GM18499 (cell line): ENCODE measurements around the gene MAPKAPK2.

Experiments used
- ATAC-seq: cut with Tn5 transposase; IDR thresholded peaks from one replicate; pipeline ENCODE4 v1.9.1; 2021; ENCODE audit warnings: moderate number of reproducible peaks; ENCODE audit not compliant: insufficient read depth, unreplicated experiment

Gene MAPKAPK2

GRCh38 chr1:206681359-206681758 is 3.3 kb upstream of the MAPKAPK2 start:
- no peak for ATAC-seq

- no peak for ATAC-seq
Observed at GRCh38 chr1:206682111-206682510, 2.6 kb upstream of the MAPKAPK2 start.

DNA sequence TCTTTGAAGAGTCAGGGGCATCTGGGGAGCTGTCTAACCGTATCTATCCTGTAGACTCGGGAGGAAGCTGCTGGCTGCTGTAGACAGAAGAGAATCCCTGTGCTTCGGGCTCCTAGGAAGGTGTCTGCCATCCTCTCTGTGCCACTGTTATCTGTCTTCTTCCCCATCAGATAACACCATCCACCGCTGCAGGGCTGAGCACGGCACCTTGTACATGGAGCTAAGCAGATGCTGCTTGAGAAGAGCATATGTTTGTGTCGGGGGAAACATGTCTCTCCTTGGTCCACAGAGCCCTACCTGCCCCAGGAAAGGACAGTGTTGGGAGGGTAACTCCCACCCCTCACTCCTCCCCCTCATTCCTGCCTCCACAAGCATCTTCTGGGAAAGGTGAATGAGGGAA is 1.4 kb upstream of the MAPKAPK2 start:
- no peak for ATAC-seq

- no peak for ATAC-seq
Observed at GRCh38 chr1:206684003-206684402, 702 bp upstream of the MAPKAPK2 start.

- no peak for ATAC-seq
Observed at GRCh38 chr1:206685334-206685768, 646 bp downstream of the MAPKAPK2 start.

- no peak for ATAC-seq
Observed at GRCh38 chr1:206685769-206686477, 1.2 kb downstream of the MAPKAPK2 start.

GRCh38 chr1:206686478-206687249 is 2.0 kb downstream of the MAPKAPK2 start:
- no peak for ATAC-seq

- no peak for ATAC-seq
Observed at GRCh38 chr1:206687251-206687914, 2.7 kb downstream of the MAPKAPK2 start.

GRCh38 chr1:206687915-206688442 is 3.3 kb downstream of the MAPKAPK2 start:
- no peak for ATAC-seq

- ATAC-seq, result no peak
Observed at GRCh38 chr1:206690516-206690915, 5.8 kb downstream of the MAPKAPK2 start.

DNA sequence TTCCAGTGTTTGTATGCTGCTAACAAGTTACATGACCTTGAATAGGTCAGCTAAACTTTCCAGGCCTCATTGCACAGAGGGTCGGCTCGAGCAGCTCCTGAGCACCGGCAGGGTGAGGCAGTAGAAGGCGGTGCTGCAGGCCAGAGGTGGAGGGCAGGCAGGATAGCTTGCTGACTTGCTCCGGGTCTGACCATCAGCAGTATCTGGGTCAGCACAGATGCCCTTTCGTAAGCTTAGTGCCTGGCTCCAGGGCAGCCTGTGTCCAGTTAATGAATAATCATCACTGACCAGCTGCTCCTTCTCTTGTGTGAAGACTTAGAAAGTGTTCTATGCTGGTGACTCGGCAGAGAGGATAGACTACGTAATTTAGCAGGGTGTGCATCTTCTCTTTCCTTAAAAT is 6.9 kb downstream of the MAPKAPK2 start:
- no peak for ATAC-seq

- no peak for ATAC-seq
Observed at GRCh38 chr1:206693029-206693428, 8.3 kb downstream of the MAPKAPK2 start.

DNA sequence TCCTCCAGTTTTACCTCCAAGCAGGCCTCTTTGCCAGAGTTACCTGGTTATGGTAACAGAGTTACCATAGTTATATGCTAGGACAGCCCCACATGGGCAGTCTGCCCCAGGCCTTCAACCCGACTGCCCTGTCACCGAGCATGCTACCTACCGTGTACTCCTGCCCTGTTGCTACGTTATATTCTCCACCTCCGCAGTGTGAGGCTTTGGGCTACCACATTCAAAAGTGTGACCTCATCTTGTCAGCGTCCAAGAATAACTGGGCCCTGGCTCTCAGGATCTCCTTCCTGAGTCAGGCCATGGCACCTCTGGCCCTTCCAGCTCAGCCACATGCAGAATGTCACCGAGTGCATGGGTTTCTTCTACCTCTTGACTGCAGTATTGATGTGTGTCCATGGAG is 8.9 kb downstream of the MAPKAPK2 start:
- no peak for ATAC-seq

DNA sequence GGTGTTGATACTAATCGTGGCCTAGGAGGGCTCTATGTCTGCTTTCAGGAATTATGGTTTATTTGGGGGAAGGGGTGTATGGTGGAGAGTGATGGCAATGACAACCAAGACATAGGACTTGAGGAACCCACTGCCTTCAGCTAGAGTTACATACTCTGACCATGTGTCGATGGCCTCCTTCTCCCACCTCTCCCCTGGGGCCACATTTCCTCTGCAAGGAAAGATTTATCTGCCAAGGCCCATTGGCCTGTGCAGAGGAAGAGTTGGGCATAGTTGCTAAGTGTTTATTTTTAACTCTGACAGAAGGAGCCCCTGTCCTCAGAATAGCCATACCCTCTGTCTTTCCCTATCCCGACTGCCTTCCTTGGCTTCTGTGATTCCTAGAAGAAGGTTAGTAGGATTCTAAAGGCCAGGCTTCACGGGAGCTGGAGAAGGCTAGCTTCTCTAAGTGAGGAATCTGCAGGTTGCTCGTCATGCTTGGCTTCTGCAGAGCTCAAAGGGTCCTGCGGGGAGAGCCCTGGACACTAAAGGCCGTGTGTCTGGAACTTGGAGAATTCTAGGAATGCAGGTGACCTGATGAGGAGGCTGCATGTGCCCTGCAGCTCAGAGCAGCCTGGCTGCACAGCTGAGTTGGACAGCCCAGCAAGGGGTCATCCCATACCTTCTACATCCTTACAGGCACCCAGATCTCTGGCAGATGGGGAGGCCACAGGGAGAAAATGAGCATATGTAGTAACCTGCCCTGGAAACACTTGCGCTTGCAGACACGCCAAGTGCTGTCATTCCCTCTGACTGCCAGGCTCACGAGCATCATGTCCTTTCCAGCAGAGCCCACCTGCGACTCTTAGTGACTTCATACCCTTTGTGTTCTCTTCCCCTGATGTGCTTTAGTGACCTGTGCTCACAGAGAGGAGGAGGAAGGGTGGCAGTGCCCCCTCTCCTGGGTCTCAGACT is 9.7 kb downstream of the MAPKAPK2 start:
- no peak for ATAC-seq

DNA sequence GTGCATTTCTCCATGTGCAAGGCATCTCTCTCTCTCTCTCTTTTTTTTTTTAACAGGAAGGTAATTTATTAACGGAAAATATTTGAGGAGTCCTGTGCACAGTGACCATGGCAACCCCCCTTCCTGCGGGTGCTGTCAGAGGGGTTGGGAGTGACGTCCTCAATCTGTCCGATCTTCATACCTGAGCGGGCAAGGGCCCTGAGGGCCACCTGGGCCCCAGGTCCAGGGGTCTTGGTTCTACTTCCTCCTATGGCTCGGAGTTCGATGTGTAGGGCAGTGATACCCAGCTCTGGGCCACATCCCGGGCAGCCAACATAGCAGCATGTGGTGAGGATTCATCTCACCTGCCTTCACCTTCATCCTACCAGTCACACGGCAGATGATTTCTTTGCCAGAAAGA is 11.0 kb downstream of the MAPKAPK2 start:
- ATAC-seq, result no peak

DNA sequence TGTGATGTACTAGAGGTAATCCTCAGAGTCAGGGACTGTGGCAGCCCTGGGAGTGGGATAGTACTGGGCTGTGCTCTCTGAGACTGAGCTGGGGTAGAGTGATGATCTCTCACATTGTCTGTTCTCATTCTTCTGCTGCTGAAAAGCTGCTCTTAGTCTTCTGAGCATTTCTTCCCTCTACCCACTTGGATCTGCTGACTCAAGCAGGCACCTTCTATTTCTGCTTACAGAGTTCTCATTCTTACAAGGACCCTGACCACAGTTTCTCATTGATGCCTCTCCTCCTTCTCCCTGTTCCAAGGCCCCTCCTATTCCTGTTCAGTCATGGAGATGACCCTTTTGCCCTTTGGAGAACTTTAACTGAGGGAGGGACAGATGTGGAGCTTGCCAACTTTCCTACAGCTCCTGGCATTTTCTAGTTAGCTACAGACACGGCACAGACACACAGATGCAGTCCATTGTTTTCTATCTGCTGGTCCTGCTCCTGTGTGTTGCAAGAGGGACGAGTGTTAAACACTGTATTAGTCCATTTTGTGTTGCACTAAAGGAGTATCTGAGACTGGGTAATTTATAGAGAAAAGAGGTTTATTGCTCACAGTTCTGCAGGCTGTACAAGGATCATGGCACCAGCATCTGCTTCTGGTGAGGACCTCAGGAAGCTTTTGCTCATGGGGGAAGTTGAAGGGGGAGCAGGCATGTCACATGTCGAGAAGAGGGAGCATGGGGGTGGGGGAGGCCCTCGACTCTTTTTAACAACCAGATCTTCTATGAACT is 12.3 kb downstream of the MAPKAPK2 start:
- no peak for ATAC-seq

DNA sequence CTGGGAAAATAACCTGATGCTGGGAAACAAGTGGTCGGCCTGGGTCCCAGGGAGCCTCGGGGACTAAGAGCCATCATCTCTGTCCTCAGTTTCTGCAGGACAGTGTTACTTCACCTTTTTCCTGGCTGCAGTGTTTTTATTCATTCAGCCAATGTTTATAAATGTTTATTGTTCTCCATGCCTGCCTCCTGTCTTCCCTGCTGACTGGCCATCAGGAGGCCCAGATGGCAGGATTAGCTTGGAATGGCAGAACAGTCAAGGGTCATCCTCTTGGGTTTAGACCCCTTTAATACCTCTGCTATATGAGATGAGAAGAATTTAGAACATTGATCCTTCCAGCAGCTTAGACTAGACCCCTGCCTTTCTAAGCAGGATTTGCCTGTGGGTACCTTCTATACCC is 13.3 kb downstream of the MAPKAPK2 start:
- no peak for ATAC-seq

DNA sequence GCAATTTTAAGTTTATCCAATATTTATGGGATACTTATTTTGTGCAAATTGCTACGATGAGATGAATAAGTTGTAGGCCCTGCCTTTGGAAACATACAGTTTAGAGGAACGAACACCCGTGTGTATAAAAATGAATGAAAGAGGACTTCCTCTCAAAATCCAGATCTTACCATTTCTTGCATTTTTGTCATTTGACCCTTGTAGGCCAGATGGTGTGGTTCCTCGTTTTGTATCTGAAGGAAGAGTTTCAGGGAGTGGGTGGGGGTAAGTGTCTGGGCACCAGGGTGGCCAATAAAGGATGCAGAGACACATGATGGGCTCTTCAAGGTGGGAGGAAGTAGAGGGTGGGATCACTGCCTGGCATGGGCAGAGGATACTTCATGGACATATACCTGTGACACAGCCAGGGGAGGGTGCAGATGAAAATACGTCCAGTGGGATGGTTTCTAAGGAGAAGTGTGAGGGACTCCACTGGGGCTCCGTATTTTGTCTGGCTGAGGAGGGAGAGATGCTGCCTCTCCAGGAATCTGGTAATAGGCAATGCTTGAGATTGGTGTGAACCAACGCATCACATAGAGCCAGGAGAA is 14.4 kb downstream of the MAPKAPK2 start:
- ATAC-seq, result no peak

- ATAC-seq, result no peak
Observed at GRCh38 chr1:206699626-206700025, 14.9 kb downstream of the MAPKAPK2 start.
